GM18858 (cell line): ENCODE data around the gene TRIM33.
"Not testable (repeated sequence)": the region's sequence is repeated elsewhere in the genome, so short reads cannot be mapped to it uniquely, and the experiment has no call there.

Source experiments
- ATAC-seq: cut with Tn5 transposase; IDR thresholded peaks from one replicate; pipeline ENCODE4 v1.9.1; 2021; ENCODE audit not compliant: unreplicated experiment

The TRIM33 gene

GRCh38 chr1:114468710-114469468, 42.1 kb downstream of the TRIM33 start:
- ATAC-seq, result no peak

- no peak for ATAC-seq
Measured at GRCh38 chr1:114468047-114468446, 43.0 kb downstream of the TRIM33 start.

- no peak for ATAC-seq
Measured at GRCh38 chr1:114467491-114467890, 43.5 kb downstream of the TRIM33 start.

- ATAC-seq, result no peak
Measured at GRCh38 chr1:114466334-114467014, 44.5 kb downstream of the TRIM33 start.

GRCh38 chr1:114462963-114463362, 48.0 kb downstream of the TRIM33 start:
- no peak for ATAC-seq

GRCh38 chr1:114462341-114462740, 48.7 kb downstream of the TRIM33 start:
- no peak for ATAC-seq

GRCh38 chr1:114458237-114458777, 52.7 kb downstream of the TRIM33 start:
- no peak for ATAC-seq

GRCh38 chr1:114457675-114458236, 53.2 kb downstream of the TRIM33 start:
- ATAC-seq, result no peak

GRCh38 chr1:114456586-114456985, 54.4 kb downstream of the TRIM33 start:
- no peak for ATAC-seq

GRCh38 chr1:114455102-114455785, 55.8 kb downstream of the TRIM33 start:
- no peak for ATAC-seq

GRCh38 chr1:114454539-114454938, 56.5 kb downstream of the TRIM33 start:
- ATAC-seq, result no peak

GRCh38 chr1:114453361-114453784, 57.6 kb downstream of the TRIM33 start:
- ATAC-seq, result no peak

- ATAC-seq, result no peak
Measured at GRCh38 chr1:114448370-114449036, 62.5 kb downstream of the TRIM33 start.

- no peak for ATAC-seq
Measured at GRCh38 chr1:114446198-114446597, 64.8 kb downstream of the TRIM33 start.

- not testable (repeated sequence) for ATAC-seq
Measured at GRCh38 chr1:114443226-114443625, 67.8 kb downstream of the TRIM33 start.

GRCh38 chr1:114441332-114441731, 69.7 kb downstream of the TRIM33 start:
- ATAC-seq, result no peak

GRCh38 chr1:114439369-114439768, 71.6 kb downstream of the TRIM33 start:
- ATAC-seq, result no peak

- ATAC-seq, result no peak
Measured at GRCh38 chr1:114437812-114438211, 73.2 kb downstream of the TRIM33 start.

GRCh38 chr1:114436799-114437198, 74.2 kb downstream of the TRIM33 start:
- no peak for ATAC-seq

- ATAC-seq, result no peak
Measured at GRCh38 chr1:114435088-114435715, 75.8 kb downstream of the TRIM33 start.
